NT2/D1 (cell line): Measurements from ENCODE around the gene LYST.

Experiments
- SUZ12 ChIP-seq: IDR thresholded peaks from 2 replicates; pipeline ENCODE4 v1.6.1; 2011; ENCODE audit not compliant: insufficient read length, insufficient read depth; ENCODE audit errors: extremely low read depth
- YY1 ChIP-seq: IDR thresholded peaks from 2 replicates; pipeline ENCODE4 v1.6.1; 2011; ENCODE audit not compliant: insufficient read length, insufficient read depth
- ZNF274 ChIP-seq: IDR thresholded peaks from 2 replicates; pipeline ENCODE4 v1.6.1; 2011; ENCODE audit warnings: mild to moderate bottlenecking, low read depth, low read length

GRCh38 chr1:235853653-235854052 lies 13.1 kb downstream of the LYST start:
- TF ChIP-seq ZNF274 (no peak), SUZ12 (no peak), YY1 (no peak)
